Suprapubic skin (tissue), 4 donors: Measurements from ENCODE around the gene PUSL1. TPM values are rescaled to one million over a fixed set of nuclear protein-coding genes. Genes with fewer than 3 reads are reported as not detected.

Experiments used
- DNase-seq, 2 donors: peaks; one replicate each; pipeline ENCODE4 v3.0.0-alpha.2; 2019; ENCODE audit warnings: low spot score in 2 of 2
- H3K27ac ChIP-seq: fragments of 200-600 bp; sonication (generic); one replicate; pipeline ENCODE4 v1.5.1; 2019
- H3K27me3 ChIP-seq: fragments of 200-600 bp; sonication (generic); one replicate; pipeline ENCODE4 v1.5.1; 2019
- H3K36me3 ChIP-seq: fragments of 200-600 bp; sonication (generic); one replicate; pipeline ENCODE4 v1.5.1; 2019
- H3K4me1 ChIP-seq: fragments of 200-600 bp; sonication (generic); one replicate; pipeline ENCODE4 v1.5.1; 2019
- H3K4me3 ChIP-seq: fragments of 200-600 bp; sonication (generic); one replicate; pipeline ENCODE4 v1.5.1; 2019; ENCODE audit warnings: mild to moderate bottlenecking
- H3K9me3 ChIP-seq: fragments of 200-600 bp; sonication (generic); one replicate; pipeline ENCODE4 v1.5.1; 2019
- EP300 ChIP-seq: sonication (generic); formaldehyde crosslinking; IDR thresholded peaks from one replicate; pipeline ENCODE4 v1.6.1; 2017; ENCODE audit warnings: antibody characterized with exemption
- POLR2A ChIP-seq, 2 donors: fragments of 450-650 bp; IDR thresholded peaks; one replicate each; pipeline ENCODE4 v1.6.1; 2017; ENCODE audit warnings: antibody characterized with exemption in 2 of 2, mild to moderate bottlenecking in 2 of 2, moderate library complexity in 2 of 2
- POLR2AphosphoS5 ChIP-seq, 3 donors: sonication (generic); formaldehyde crosslinking; IDR thresholded peaks; one replicate each; pipeline ENCODE4 v1.6.1; 2017; ENCODE audit warnings: antibody characterized with exemption in 3 of 3
- WGBS: methylation state at CpG from one replicate; pipeline ENCODE4 v1.1.5; 2018; 5-methylcytosine and 5-hydroxymethylcytosine counted together
- total RNA-seq, 4 donors: library from RNA; depleted of rRNA; stranded (reverse); fragments of >200 nt; gene quantifications; one replicate each; pipeline ENCODE4 v1.1.0, GENCODE V29; 2016
- TF ChIP-seq, protein P1 (sequence below), 2 donors: fragments of 200-600 bp in 1 of 2; fragments of 450-650 bp in 1 of 2; sonication (generic) in 1 of 2; IDR thresholded peaks; one replicate each; pipeline ENCODE4 v1.5.1; 2016 to 2019; ENCODE audit warnings: antibody characterized with exemption in 2 of 2, mild to moderate bottlenecking in 1 of 2, moderate library complexity in 1 of 2

The PUSL1 gene
- total RNA-seq, 4 donors from 2014 or later: 16.9 to 56.4 (median 36.4) TPM

DNA sequence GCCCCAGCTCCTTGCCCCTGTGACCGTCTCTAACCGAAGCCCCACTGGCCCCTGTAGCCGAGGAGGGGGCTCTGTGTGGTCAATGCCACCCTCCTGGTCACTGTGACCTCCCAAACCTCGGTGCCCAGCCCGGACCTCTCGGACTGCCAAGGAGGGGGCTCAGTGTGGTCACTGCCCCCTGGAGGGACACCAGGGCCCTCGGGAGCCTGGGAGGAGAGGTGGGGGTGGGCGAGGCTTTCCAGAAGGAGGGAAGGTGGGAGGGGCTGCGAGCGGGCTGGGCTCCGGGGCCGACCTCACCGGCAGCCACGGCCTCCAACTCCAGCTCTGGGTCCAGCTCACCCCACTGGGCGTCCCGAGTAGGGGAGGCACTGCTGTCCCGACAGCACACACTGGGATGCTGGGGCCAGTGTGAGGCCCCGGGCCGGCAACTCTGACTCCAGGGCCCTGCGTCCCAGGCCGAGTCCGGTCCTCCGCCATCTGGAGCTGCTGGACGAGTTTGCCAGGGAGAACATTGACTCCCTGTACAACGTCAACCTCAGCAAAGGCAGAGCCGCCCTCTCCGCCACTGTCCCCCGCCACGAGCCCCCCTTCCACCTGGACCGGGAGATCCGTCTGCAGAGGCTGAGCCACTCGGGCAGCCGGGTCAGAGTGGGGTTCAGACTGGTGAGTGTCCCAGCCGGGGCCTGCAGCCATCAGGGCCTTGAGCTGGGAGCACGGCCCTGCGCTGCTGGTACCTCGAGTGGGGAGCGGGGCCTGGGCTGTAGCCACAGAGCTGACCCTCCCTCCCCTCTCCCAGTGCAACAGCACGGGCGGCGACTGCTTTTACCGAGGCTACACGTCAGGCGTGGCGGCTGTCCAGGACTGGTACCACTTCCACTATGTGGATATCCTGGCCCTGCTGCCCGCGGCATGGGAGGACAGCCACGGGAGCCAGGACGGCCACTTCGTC is 21.8 kb upstream of the PUSL1 start:
- H3K36me3 ChIP-seq: no peaks in the 10 kb centered on the region
- no peak for DNase-seq
- H3K9me3 ChIP-seq: no peaks in the 10 kb centered on the region
- peaks cover 24% of the 10 kb centered on the region for H3K4me1 ChIP-seq
- TF ChIP-seq POLR2A (IDR thresholded peaks at IDR 0.05) (no peak), POLR2AphosphoS5 (IDR thresholded peaks at IDR 0.05) (no peak), EP300 (no peak)
- TF ChIP-seq, protein P1, sequence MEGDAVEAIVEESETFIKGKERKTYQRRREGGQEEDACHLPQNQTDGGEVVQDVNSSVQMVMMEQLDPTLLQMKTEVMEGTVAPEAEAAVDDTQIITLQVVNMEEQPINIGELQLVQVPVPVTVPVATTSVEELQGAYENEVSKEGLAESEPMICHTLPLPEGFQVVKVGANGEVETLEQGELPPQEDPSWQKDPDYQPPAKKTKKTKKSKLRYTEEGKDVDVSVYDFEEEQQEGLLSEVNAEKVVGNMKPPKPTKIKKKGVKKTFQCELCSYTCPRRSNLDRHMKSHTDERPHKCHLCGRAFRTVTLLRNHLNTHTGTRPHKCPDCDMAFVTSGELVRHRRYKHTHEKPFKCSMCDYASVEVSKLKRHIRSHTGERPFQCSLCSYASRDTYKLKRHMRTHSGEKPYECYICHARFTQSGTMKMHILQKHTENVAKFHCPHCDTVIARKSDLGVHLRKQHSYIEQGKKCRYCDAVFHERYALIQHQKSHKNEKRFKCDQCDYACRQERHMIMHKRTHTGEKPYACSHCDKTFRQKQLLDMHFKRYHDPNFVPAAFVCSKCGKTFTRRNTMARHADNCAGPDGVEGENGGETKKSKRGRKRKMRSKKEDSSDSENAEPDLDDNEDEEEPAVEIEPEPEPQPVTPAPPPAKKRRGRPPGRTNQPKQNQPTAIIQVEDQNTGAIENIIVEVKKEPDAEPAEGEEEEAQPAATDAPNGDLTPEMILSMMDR (IDR thresholded peaks at IDR 0.05): no peak
- H3K4me3 ChIP-seq: no peak overlapping the region
- no peak overlapping the region for H3K27ac ChIP-seq
- H3K27me3 ChIP-seq: peaks cover 33% of the 10 kb centered on the region
- WGBS: no CpG with 5 or more reads among the region's 50 CpGs

DNA sequence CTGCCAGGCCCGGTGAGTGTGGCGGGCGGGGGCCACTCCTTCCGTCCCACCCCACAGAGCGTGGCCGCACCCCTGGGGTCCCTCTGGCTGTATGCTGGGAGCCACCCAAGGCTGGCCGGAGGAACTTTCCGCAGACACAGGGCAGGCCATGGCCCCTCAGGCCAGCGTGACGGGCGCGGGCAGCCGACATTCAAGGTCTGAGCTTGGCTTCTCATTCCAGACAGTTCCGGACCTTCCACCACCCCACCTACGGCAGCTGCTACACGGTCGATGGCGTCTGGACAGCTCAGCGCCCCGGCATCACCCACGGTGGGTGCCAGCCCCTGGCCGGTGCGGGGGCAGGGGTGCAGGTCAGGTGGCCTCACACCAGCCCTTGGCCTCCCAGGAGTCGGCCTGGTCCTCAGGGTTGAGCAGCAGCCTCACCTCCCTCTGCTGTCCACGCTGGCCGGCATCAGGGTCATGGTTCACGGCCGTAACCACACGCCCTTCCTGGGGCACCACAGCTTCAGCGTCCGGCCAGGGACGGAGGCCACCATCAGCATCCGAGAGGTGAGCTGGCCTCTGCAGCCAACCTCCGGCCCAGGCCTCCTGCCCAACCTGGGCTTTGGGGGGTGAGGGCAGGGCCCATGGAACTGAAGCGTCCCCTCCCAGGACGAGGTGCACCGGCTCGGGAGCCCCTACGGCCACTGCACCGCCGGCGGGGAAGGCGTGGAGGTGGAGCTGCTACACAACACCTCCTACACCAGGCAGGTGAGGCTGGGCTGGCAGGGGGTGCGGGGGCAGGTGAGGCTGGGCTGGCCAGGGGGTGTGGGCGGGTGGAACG is 20.9 kb upstream of the PUSL1 start:
- 74% methylated on average over 7 of the region's 46 CpGs for WGBS
- peaks cover 33% of the 10 kb centered on the region for H3K27me3 ChIP-seq
- no peaks in the 10 kb centered on the region for H3K36me3 ChIP-seq
- peaks cover 23% of the 10 kb centered on the region for H3K4me1 ChIP-seq
- H3K4me3 ChIP-seq: no peak overlapping the region
- TF ChIP-seq, protein P1 (IDR thresholded peaks at IDR 0.05): no peak
- TF ChIP-seq POLR2AphosphoS5 (IDR thresholded peaks at IDR 0.05): no peak
- no peak for TF ChIP-seq POLR2A (IDR thresholded peaks at IDR 0.05)
- TF ChIP-seq EP300: no peak
- H3K27ac ChIP-seq: no peak overlapping the region
- no peaks in the 10 kb centered on the region for H3K9me3 ChIP-seq
- no peak for DNase-seq

DNA sequence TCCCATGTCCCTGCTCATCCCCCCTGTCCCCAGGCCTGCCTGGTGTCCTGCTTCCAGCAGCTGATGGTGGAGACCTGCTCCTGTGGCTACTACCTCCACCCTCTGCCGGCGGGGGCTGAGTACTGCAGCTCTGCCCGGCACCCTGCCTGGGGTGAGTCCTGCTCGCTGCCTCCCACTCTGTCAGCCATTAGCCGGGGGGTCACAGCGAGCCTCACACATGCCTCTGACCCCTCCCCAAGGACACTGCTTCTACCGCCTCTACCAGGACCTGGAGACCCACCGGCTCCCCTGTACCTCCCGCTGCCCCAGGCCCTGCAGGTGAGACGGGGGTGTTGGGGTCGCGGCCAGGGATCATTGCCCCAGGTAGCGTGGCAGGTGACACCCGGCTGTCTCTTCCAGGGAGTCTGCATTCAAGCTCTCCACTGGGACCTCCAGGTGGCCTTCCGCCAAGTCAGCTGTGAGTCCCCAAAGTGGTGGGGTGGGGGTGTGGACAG is 18.1 kb upstream of the PUSL1 start:
- Histone ChIP-seq H3K36me3 (peaks cover 16% of the 10 kb centered on the region), H3K27me3 (peaks cover 24% of the 10 kb centered on the region), H3K9me3 (no peaks in the 10 kb centered on the region), H3K4me3 (no peak overlapping the region), H3K4me1 (peaks cover 21% of the 10 kb centered on the region), H3K27ac (no peak overlapping the region)
- DNase-seq: no peak
- TF ChIP-seq POLR2A (IDR thresholded peaks at IDR 0.05): no peak
- TF ChIP-seq, protein P1 (IDR thresholded peaks at IDR 0.05): peak; percentile 32 to 73
- WGBS: 23% methylated on average over 7 of the region's 15 CpGs

DNA sequence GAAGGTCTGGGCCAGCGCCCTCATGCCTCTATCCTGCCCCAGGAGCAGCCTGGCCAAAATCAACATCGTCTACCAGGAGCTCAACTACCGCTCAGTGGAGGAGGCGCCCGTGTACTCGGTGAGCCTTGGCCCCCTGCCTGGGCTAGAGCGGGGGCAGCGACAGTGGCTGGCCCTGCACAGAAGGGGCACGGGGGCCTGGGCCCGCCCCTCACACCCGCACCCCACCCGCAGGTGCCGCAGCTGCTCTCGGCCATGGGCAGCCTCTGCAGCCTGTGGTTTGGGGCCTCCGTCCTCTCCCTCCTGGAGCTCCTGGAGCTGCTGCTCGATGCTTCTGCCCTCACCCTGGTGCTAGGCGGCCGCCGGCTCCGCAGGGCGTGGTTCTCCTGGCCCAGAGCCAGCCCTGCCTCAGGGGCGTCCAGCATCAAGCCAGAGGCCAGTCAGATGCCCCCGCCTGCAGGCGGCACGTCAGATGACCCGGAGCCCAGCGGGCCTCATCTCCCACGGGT is 17.3 kb upstream of the PUSL1 start:
- Histone ChIP-seq H3K4me1 (peaks cover 21% of the 10 kb centered on the region), H3K9me3 (no peaks in the 10 kb centered on the region), H3K27me3 (peaks cover 16% of the 10 kb centered on the region), H3K27ac (no peak overlapping the region), H3K4me3 (no peak overlapping the region), H3K36me3 (peaks cover 24% of the 10 kb centered on the region)
- no peak for TF ChIP-seq POLR2AphosphoS5 (IDR thresholded peaks at IDR 0.05)
- TF ChIP-seq, protein P1 (IDR thresholded peaks at IDR 0.05): no peak
- TF ChIP-seq POLR2A (IDR thresholded peaks at IDR 0.05): no peak
- no peak for TF ChIP-seq EP300
- 13% methylated on average over 7 of the region's 28 CpGs for WGBS
- DNase-seq: no peak
